Immature natural killer cell (primary cell): ENCODE results near the gene REXO4. TPM values are rescaled to one million over a fixed set of nuclear protein-coding genes. Genes with fewer than 3 reads are reported as not detected.

ENCODE experiments used
- DNase-seq, 3 donors: peaks; one replicate each; pipeline ENCODE4 v3.0.0; 2022; ENCODE audit warnings: mixed read lengths in 1 of 3
- H3K27ac Mint-ChIP-seq, 6 donors: one replicate each; pipeline ENCODE4 v1.8.0; 2020; ENCODE audit warnings: mixed read lengths in 6 of 6, mild to moderate bottlenecking in 5 of 6, inconsistent platforms in 4 of 6, moderate library complexity in 3 of 6
- H3K27me3 Mint-ChIP-seq, 3 donors: one replicate each; pipeline ENCODE4 v1.8.0; 2020 to 2021; ENCODE audit warnings: low read depth in 3 of 3, mild to moderate bottlenecking in 3 of 3, mixed read lengths in 3 of 3, moderate library complexity in 3 of 3, inconsistent platforms in 1 of 3
- H3K36me3 Mint-ChIP-seq, 3 donors: one replicate each; pipeline ENCODE4 v1.8.0; 2020; ENCODE audit warnings: mixed read lengths in 3 of 3, inconsistent platforms in 2 of 3, mild to moderate bottlenecking in 2 of 3
- H3K4me1 Mint-ChIP-seq, 2 donors: one replicate each; pipeline ENCODE4 v1.8.0; 2020; ENCODE audit warnings: inconsistent platforms in 2 of 2, mild to moderate bottlenecking in 2 of 2, mixed read lengths in 2 of 2, moderate library complexity in 1 of 2
- H3K4me3 Mint-ChIP-seq, 5 donors: one replicate each; pipeline ENCODE4 v1.8.0; 2020; ENCODE audit warnings: mild to moderate bottlenecking in 5 of 5, mixed read lengths in 5 of 5, inconsistent platforms in 3 of 5, moderate library complexity in 3 of 5
- H3K9me3 Mint-ChIP-seq, 6 donors: one replicate each; pipeline ENCODE4 v1.8.0; 2020; ENCODE audit warnings: mild to moderate bottlenecking in 6 of 6, mixed read lengths in 6 of 6, inconsistent platforms in 4 of 6, moderate library complexity in 3 of 6
- polyA plus RNA-seq, 3 donors: library from polyadenylated mRNA; unstranded; fragments of 300-500 nt; fragmentation: Illumina TruSeq; gene quantifications; one replicate each; pipeline ENCODE4 v1.2.3, GENCODE V29; 2021

REXO4 gene
- polyA plus RNA-seq, 3 donors from 2014 or later, result 6.9 to 27.4 (median 11.5) TPM

DNA sequence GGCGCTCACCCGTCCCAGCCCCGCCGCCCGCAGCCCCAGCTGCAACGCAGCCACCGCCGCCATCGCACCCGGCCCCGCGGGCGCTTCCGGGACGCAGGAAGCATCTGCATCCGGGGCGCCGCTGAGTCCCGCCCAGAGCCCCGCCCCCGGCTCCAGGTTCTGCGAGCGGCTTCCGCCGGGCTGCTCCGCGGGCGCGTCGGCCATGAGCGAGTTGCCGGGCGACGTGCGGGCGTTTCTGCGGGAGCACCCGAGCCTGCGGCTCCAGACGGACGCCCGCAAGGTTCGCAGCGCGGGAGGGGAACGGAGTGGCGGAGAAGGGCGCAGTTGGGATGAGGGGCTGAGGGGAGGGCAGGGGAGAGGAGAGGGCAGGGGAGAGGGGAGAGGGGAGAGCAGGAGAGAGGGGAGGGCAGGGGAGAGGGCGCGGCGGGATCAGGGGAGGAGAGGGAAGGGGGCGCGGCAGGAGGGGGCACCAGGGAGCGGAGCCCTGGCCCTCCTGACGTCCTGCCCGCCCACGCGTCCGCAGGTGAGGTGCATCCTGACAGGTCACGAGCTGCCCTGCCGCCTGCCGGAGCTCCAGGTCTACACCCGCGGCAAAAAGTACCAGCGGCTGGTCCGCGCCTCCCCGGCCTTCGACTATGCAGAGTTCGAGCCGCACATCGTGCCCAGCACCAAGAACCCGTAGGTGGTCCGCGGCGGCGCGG is 61.3 kb downstream of the REXO4 start, which contains the start of the genes SURF1 and SURF2:
Gene SURF1, minus strand, starts transcription at position 97 of the 701 bp plus-strand sequence. Its CDS starts 34 bp downstream, at position 63.
Gene SURF2, plus strand, starts transcription at position 160 of the 701 bp plus-strand sequence. Its CDS starts 43 bp downstream, at position 203.
- H3K27ac Mint-ChIP-seq, result peak within 1 kb of the TSS; percentile 78 to 93 (median 84)
- DNase-seq, result peak; percentile 84 to 86 (median 85)
- peaks cover 32 to 33% of the 10 kb centered on the region in 2 donors for H3K4me1 Mint-ChIP-seq

More for the DNA sequence above, 61.3 kb downstream of the REXO4 start, which contains the start of the genes SURF1 and SURF2:
- Mint-ChIP-seq H3K36me3 (peaks cover 6 to 20% (median 7%) of the 10 kb centered on the region in 3 donors), H3K27me3 (peaks cover 2 to 11% (median 6%) of the 10 kb centered on the region in 3 donors), H3K4me3 (peak within 1 kb of the TSS; percentile 83 to 88 (median 86)), H3K9me3 (no peaks in the 10 kb centered on the region)

Other genes with a start within 250 kb of the REXO4 start
- gene OBP2B, start 208.8 kb downstream of the REXO4 start, polyA plus RNA-seq, result not detected
- under 1 TPM in 1 of 3 donors, not detected in 2; 0.03 TPM for gene ABO, start 142.8 kb downstream of the REXO4 start, polyA plus RNA-seq
- 10 to 100 TPM in 1 of 3 donors, 1 to 10 TPM in 2; 3.0 to 15.5 (median 5.7) TPM for gene SURF6, start 81.8 kb downstream of the REXO4 start, polyA plus RNA-seq
- 10 to 100 TPM in 1 of 3 donors, 1 to 10 TPM in 2; 5.2 to 27.4 (median 7.0) TPM for gene MED22, start 69.9 kb downstream of the REXO4 start, polyA plus RNA-seq
- gene RPL7A, start 69.8 kb downstream of the REXO4 start, polyA plus RNA-seq, result 100 to 1,000 TPM; 459 to 791 (median 622) TPM
- 100 to 1,000 TPM; 104 to 153 (median 131) TPM for gene SURF1, start 61.5 kb downstream of the REXO4 start, polyA plus RNA-seq
- 10 to 100 TPM; 30.2 to 36.9 (median 34.5) TPM for gene SURF2, start 61.5 kb downstream of the REXO4 start, polyA plus RNA-seq
- 100 to 1,000 TPM; 195 to 304 (median 198) TPM for gene SURF4, start 42.0 kb downstream of the REXO4 start, polyA plus RNA-seq
- under 1 TPM in 2 of 3 donors, not detected in 1; 0.55 to 0.96 TPM for gene STKLD1, start 41.6 kb downstream of the REXO4 start, polyA plus RNA-seq
- under 1 TPM in 2 of 3 donors, not detected in 1; 0.33 to 0.73 TPM for gene ADAMTS13, start 4.4 kb upstream of the REXO4 start, polyA plus RNA-seq
- 10 to 100 TPM in 1 of 3 donors, 1 to 10 TPM in 2; 5.3 to 11.3 (median 7.4) TPM for gene CACFD1, start 42.0 kb upstream of the REXO4 start, polyA plus RNA-seq
- gene SLC2A6, start 61.1 kb upstream of the REXO4 start, polyA plus RNA-seq, result 1 to 10 TPM; 4.4 to 8.0 (median 4.6) TPM
- not detected for gene MYMK, start 106.9 kb upstream of the REXO4 start, polyA plus RNA-seq
- gene ADAMTSL2, start 116.7 kb upstream of the REXO4 start, polyA plus RNA-seq, result not detected
- not detected for gene FAM163B, start 191.4 kb upstream of the REXO4 start, polyA plus RNA-seq
- not detected for gene DBH, start 218.4 kb upstream of the REXO4 start, polyA plus RNA-seq